LNCaP clone FGC (cell line): ENCODE results near the gene FLT4.

ENCODE experiments used
- DNase-seq: peaks from one replicate; pipeline ENCODE4 v3.0.0-alpha.2; 2011; ENCODE audit warnings: low read depth
- H3K4me3 ChIP-seq: 2 replicates; pipeline ENCODE4 v1.5.1; 2011; ENCODE audit warnings: mild to moderate bottlenecking, low read depth, low read length, control low read depth
- CTCF ChIP-seq: IDR thresholded peaks from 2 replicates; pipeline ENCODE4 v1.5.1; 2012; ENCODE audit warnings: mild to moderate bottlenecking; ENCODE audit not compliant: control insufficient read depth, insufficient read depth; ENCODE audit errors: extremely low read depth

FLT4 gene

GRCh38 chr5:180575571-180575970 lies 73.8 kb downstream of the FLT4 start:
- TF ChIP-seq CTCF = no peak
- H3K4me3 ChIP-seq = no peak overlapping the region
- DNase-seq = no peak

- DNase-seq = no peak
- no peak overlapping the region for H3K4me3 ChIP-seq
- no peak for TF ChIP-seq CTCF
Measured at GRCh38 chr5:180568914-180569313, 80.5 kb downstream of the FLT4 start.

GRCh38 chr5:180563994-180564393 lies 85.4 kb downstream of the FLT4 start:
- no peak overlapping the region for H3K4me3 ChIP-seq
- TF ChIP-seq CTCF = no peak
- DNase-seq = no peak

GRCh38 chr5:180558232-180558631 lies 91.2 kb downstream of the FLT4 start:
- no peak for TF ChIP-seq CTCF
- H3K4me3 ChIP-seq = no peak overlapping the region
- no peak for DNase-seq

- TF ChIP-seq CTCF = no peak
- no peak for DNase-seq
- H3K4me3 ChIP-seq = no peak overlapping the region
Measured at GRCh38 chr5:180557217-180557809, 92.1 kb downstream of the FLT4 start.

GRCh38 chr5:180555168-180555921 lies 94.1 kb downstream of the FLT4 start:
- no peak for DNase-seq
- no peak overlapping the region for H3K4me3 ChIP-seq
- no peak for TF ChIP-seq CTCF
